GM12878 (cell line): ENCODE results near the gene CHURC1. TPM values are rescaled to one million over a fixed set of nuclear protein-coding genes. Genes with fewer than 3 reads are reported as not detected.

Source experiments
- ATAC-seq: fragments of 200-7000 bp; cut with Tn5 transposase; 3 replicates; pipeline ENCODE4 v1.9.1; 2020; ENCODE audit warnings: mild to moderate bottlenecking, moderate library complexity
- BruUV-seq: library from RNA; stranded (reverse); fragments of 400-500 nt; replicated peaks from 2 replicates; lab custom pipeline; 2021; lab: Mats Ljungman, UMichigan
- CTCF ChIA-PET: fragments of 300-600 bp; sonication (Branson Sonifier 250); formaldehyde crosslinking; extraction: SDS; loops from one replicate; lab custom pipeline; 2021; ENCODE audit warnings: inconsistent platforms; lab: Yijun Ruan, JAX
- POLR2A ChIA-PET: fragments of 350-600 bp; formaldehyde crosslinking; extraction: SDS; loops from one replicate; lab custom pipeline; 2021; ENCODE audit warnings: inconsistent platforms; lab: Charles Lee
- RAD21 ChIA-PET: fragments of 300-600 bp; sonication (Branson Sonifier 250); formaldehyde crosslinking; loops from one replicate; lab custom pipeline; 2023; ENCODE audit warnings: antibody characterized with exemption; ENCODE audit not compliant: unreplicated experiment; lab: Charles Lee
- SMC1A ChIA-PET: fragments of 300-600 bp; sonication (Branson Sonifier 250); formaldehyde crosslinking; loops from one replicate; lab custom pipeline; 2023; ENCODE audit not compliant: unreplicated experiment, uncharacterized antibody; lab: Charles Lee
- DNase-seq: peaks from one replicate; pipeline ENCODE4 v3.0.0-alpha.2; 2011; ENCODE audit warnings: low read depth, low spot score
- FAIRE-seq: peaks from 3 replicates; lab custom pipeline; 2011; peaks lifted over from hg19 to GRCh38; lab: Jason Lieb, UNC
- H2AFZ ChIP-seq: 2 replicates; pipeline ENCODE4 v1.6.0; 2011; ENCODE audit warnings: low read depth, low read length, control low read depth; ENCODE audit not compliant: control insufficient read depth
- H3K27ac ChIP-seq: 2 replicates; pipeline ENCODE4 v1.5.1; 2011; ENCODE audit warnings: control low read depth; ENCODE audit not compliant: control insufficient read depth, insufficient read depth
- H3K27me3 ChIP-seq, 2 experiments: replicated peaks in 1 of 2; 2 replicates each; pipeline versions ENCODE4 v1.6.0 to v1.6.1; 2011; ENCODE audit warnings: low read length in 1 of 2; ENCODE audit not compliant: control insufficient read depth in 2 of 2, insufficient read depth in 2 of 2
- H3K36me3 ChIP-seq, 2 experiments: 2 replicates each; pipeline ENCODE4 v1.5.1; 2011; ENCODE audit warnings: low read length in 1 of 2; ENCODE audit not compliant: control insufficient read depth in 2 of 2, insufficient read depth in 2 of 2
- H3K4me1 ChIP-seq: 2 replicates; pipeline ENCODE4 v1.6.1; 2011; ENCODE audit warnings: mild to moderate bottlenecking, low read length, moderate library complexity, mixed read lengths; ENCODE audit not compliant: control insufficient read depth, insufficient read depth
- H3K4me2 ChIP-seq: 2 replicates; pipeline ENCODE4 v1.6.0; 2011; ENCODE audit warnings: control low read depth; ENCODE audit not compliant: control insufficient read depth, insufficient read depth
- H3K4me3 ChIP-seq: fragments of 200-600 bp; sonication (generic); 2 replicates; pipeline ENCODE4 v1.5.1; 2016
- H3K79me2 ChIP-seq: 2 replicates; pipeline ENCODE4 v1.6.0; 2011; ENCODE audit warnings: low read length; ENCODE audit not compliant: control insufficient read depth, insufficient read depth
- H3K9ac ChIP-seq: 2 replicates; pipeline ENCODE4 v1.8.0; 2011; ENCODE audit warnings: low read length, control low read depth, mixed read lengths; ENCODE audit not compliant: control insufficient read depth, insufficient read depth
- H3K9me3 ChIP-seq: replicated peaks from 3 replicates; pipeline ENCODE4 v1.5.1; 2011; ENCODE audit warnings: mild to moderate bottlenecking, low read length; ENCODE audit not compliant: control insufficient read depth, insufficient read depth
- H4K20me1 ChIP-seq: 2 replicates; pipeline ENCODE4 v1.6.0; 2011; ENCODE audit not compliant: control insufficient read depth, insufficient read depth
- ASH2L ChIP-seq: fragments of 300-600, 200-600 bp; sonication (generic); IDR thresholded peaks from 2 replicates; pipeline ENCODE4 v1.6.1; 2017; ENCODE audit warnings: low read depth, mild to moderate bottlenecking, borderline replicate concordance
- IRF4 ChIP-seq: IDR thresholded peaks from 2 replicates; pipeline ENCODE4 v1.6.1; 2011; ENCODE audit warnings: low read depth, low read length
- YY1 ChIP-seq: IDR thresholded peaks from 2 replicates; pipeline ENCODE4 v1.6.1; 2011; ENCODE audit warnings: low read depth, mild to moderate bottlenecking, low read length
- ZNF622 ChIP-seq: fragments of 450-650 bp; IDR thresholded peaks from 2 replicates; pipeline ENCODE4 v1.6.1; 2017; ENCODE audit warnings: mild to moderate bottlenecking, inconsistent platforms
- WGBS: methylation state at CpG from one replicate; pipeline ENCODE4 v1.1.6; 2016; ENCODE audit warnings: low lambda C conversion rate; ENCODE audit not compliant: insufficient replicate concordance, insufficient coverage; ENCODE audit errors: missing lambda C conversion rate; 5-methylcytosine and 5-hydroxymethylcytosine counted together
- in situ Hi-C: fragments of 300-500 bp; cut with MboI; formaldehyde crosslinking; loops from 9 replicates; pipeline ENCODE4 v1.14.3; 2018; ENCODE audit warnings: mixed read lengths
- intact Hi-C: fragments of 100-400 bp; cut with micrococcal nuclease; formaldehyde crosslinking; loops from one replicate; pipeline ENCODE4 v1.14.2; 2022; ENCODE audit not compliant: unreplicated experiment
- polyA plus RNA-seq, 11 experiments: library from polyadenylated mRNA; depleted of rRNA in 4 of 11; unstranded in 6 of 11; stranded (reverse) in 5 of 11; fragments of >200 nt; fragmentation: Nextera tagmentation in 4 of 11; fragmentation: Illumina TruSeq in 1 of 11; extraction: Ambion mirVana in 4 of 11; extraction: Trizol in 1 of 11; gene quantifications; 1 replicate in 1 of 11; 2 replicates in 10 of 11; pipeline versions ENCODE4 v1.2.1 to v1.2.3, GENCODE V29; 2011 to 2016; ENCODE audit warnings: inconsistent platforms in 2 of 11, missing spikeins in 2 of 11, low read depth in 1 of 11
- total RNA-seq, 4 experiments: library from RNA; depleted of rRNA in 3 of 4; stranded (reverse); fragments of >200 nt in 3 of 4; fragmentation: Illumina TruSeq in 1 of 4; extraction: Trizol in 1 of 4; gene quantifications; 2 replicates each; pipeline versions ENCODE4 v1.2.1 to v1.2.3, GENCODE V29; 2013 to 2021
- TF ChIP-seq, protein P1 (sequence below): IDR thresholded peaks from 2 replicates; pipeline ENCODE4 v1.6.1; 2012; ENCODE audit warnings: low read depth, low read length, improper control_type of control experiment

Gene CHURC1
- total and polyA plus RNA-seq, 10 of the 15 experiments (the other 5 are each of a cell fraction or from before 2014, with no cell fraction given) = 41.0 to 421 (median 140) TPM

DNA sequence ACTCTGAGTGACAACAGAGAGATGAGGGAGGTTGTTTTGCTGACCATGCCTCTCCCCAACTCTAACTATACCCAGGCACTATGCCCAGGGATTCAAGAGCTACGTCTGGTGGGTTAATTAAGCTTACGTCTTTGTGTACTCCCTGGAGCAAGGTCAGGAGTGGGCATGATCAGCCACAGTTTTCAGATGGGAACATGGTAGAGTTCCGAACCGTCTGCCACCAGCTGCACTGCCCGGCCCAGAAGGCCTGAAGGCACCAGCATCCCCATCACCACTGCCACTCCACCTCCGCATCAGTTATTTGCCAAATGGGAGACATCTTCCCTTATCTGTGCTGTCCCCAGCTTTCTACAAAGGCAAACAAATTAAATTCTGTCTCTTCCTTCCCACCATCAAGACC lies 39.4 kb downstream of the CHURC1 start (continued):
- TF ChIP-seq, protein P1, sequence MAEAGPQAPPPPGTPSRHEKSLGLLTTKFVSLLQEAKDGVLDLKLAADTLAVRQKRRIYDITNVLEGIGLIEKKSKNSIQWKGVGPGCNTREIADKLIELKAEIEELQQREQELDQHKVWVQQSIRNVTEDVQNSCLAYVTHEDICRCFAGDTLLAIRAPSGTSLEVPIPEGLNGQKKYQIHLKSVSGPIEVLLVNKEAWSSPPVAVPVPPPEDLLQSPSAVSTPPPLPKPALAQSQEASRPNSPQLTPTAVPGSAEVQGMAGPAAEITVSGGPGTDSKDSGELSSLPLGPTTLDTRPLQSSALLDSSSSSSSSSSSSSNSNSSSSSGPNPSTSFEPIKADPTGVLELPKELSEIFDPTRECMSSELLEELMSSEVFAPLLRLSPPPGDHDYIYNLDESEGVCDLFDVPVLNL = no peak

DNA sequence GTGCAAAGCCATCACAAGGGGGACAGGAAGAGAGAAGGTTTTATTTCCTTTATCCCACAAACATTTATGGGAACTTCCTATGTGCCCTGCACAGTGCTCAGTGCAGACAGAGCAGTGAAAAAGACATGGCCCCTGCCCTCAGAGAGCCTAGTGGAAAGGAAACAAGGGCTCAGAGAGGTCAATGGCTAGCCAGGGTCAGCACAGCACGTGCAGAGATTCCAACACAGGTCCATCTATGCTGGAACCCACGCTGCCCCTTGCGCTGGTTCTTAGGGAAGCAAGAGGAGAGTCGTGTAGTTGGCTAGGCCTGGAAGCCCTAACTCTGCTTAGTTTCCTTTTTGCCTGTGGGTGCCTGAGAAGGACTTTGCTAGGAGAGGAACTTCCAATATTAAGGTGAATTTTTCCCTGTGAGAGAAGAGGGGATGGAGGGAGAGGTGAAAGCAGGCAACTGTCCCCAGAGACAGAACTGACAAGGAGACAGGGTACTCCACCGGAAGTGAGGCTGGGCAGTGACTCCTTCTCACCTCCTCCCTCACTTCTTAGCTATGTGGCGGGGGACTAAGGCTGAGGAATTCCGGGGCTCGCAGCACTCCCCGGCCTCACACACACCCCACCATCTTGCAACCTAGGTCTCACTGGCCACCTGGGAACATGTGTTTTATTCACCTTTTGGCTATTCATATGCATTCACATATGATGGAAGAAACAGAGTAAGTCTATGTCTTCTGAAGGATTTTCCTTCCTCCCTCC lies 40.4 kb downstream of the CHURC1 start:
- H3K27ac ChIP-seq = no peak overlapping the region
- H3K4me3 ChIP-seq = no peak overlapping the region
- H2AFZ ChIP-seq = no peak overlapping the region
- ATAC-seq = no peak
- no peak for FAIRE-seq
- no peaks in the 10 kb centered on the region for H3K79me2 ChIP-seq
- H3K9ac ChIP-seq = no peak overlapping the region
- no peaks in the 10 kb centered on the region for H3K9me3 ChIP-seq
- intact Hi-C loops (no loop called here), in situ Hi-C loops (no loop called here)
- H3K4me1 ChIP-seq = peaks cover 19% of the 10 kb centered on the region
- 83% methylated on average over 9 of the region's 9 CpGs for WGBS
- ChIA-PET POLR2A (no interaction called here), CTCF (no interaction called here), SMC1A (interaction anchor here (1.2 kb wide), 1 partner anchor 11 kb away, joined by 6 read pairs; no protein-coding TSS in a partner anchor), RAD21 (interaction anchor here (1.8 kb wide), 1 partner anchor 32 kb away, joined by 6 read pairs; the partner anchor contains the start of gene FNTB)
- no peaks in the 10 kb centered on the region for H3K36me3 ChIP-seq
- no peak for DNase-seq
- H3K4me2 ChIP-seq = no peak overlapping the region
- BruUV-seq = no TSS peak
- H4K20me1 ChIP-seq = no peaks in the 10 kb centered on the region
- H3K27me3 ChIP-seq = no peaks in the 10 kb centered on the region
- TF ChIP-seq YY1 = no peak
- TF ChIP-seq IRF4 = no peak
- no peak for TF ChIP-seq ZNF622
- TF ChIP-seq ASH2L = no peak
